ENCODE data around the gene DAGLB.
"Not testable (repeated sequence)": the region's sequence is repeated elsewhere in the genome, so short reads cannot be mapped to it uniquely, and the experiment has no call there.

DAGLB gene

GRCh38 chr7:6447581-6448199, at the start of gene DAGLB:
TSS of gene DAGLB (minus strand) at chr7:6447954. CDS start at chr7:6447842, 112 bp downstream.
- peak; percentile 92 to 95 for DNase-seq (ENCODE audit: low read depth in 2 of 2)

- DNase-seq (ENCODE audit: low read depth in 2 of 2) = no peak
Measured at GRCh38 chr7:6497637-6497905, 49.8 kb upstream of the DAGLB start.

- no peak for DNase-seq (ENCODE audit: low read depth in 2 of 2)
Measured at GRCh38 chr7:6496842-6497636, 49.3 kb upstream of the DAGLB start.

GRCh38 chr7:6495597-6496262, 48.0 kb upstream of the DAGLB start:
- no peak for DNase-seq (ENCODE audit: low read depth in 2 of 2)

- DNase-seq (ENCODE audit: low read depth in 2 of 2) = no peak
Measured at GRCh38 chr7:6494365-6494764, 46.6 kb upstream of the DAGLB start.

- no peak for DNase-seq (ENCODE audit: low read depth in 2 of 2)
Measured at GRCh38 chr7:6491194-6491593, 43.4 kb upstream of the DAGLB start.

GRCh38 chr7:6489612-6490011, 41.9 kb upstream of the DAGLB start:
- DNase-seq (ENCODE audit: low read depth in 2 of 2) = no peak

- DNase-seq (ENCODE audit: low read depth in 2 of 2) = no peak
Measured at GRCh38 chr7:6487184-6487545, 39.4 kb upstream of the DAGLB start.

GRCh38 chr7:6486438-6487183, 38.9 kb upstream of the DAGLB start:
- no peak for DNase-seq (ENCODE audit: low read depth in 2 of 2)

- DNase-seq (ENCODE audit: low read depth in 2 of 2) = no peak
Measured at GRCh38 chr7:6482743-6483119, 35.0 kb upstream of the DAGLB start.

- DNase-seq (ENCODE audit: low read depth in 2 of 2) = no peak
Measured at GRCh38 chr7:6482307-6482706, 34.6 kb upstream of the DAGLB start.

- no peak for DNase-seq (ENCODE audit: low read depth in 2 of 2)
Measured at GRCh38 chr7:6481445-6481844, 33.7 kb upstream of the DAGLB start.

- no peak for DNase-seq (ENCODE audit: low read depth in 2 of 2)
Measured at GRCh38 chr7:6480323-6480660, 32.5 kb upstream of the DAGLB start.

GRCh38 chr7:6479067-6479466, 31.3 kb upstream of the DAGLB start:
- no peak for DNase-seq (ENCODE audit: low read depth in 2 of 2)

GRCh38 chr7:6478186-6478585, 30.4 kb upstream of the DAGLB start:
- no peak for DNase-seq (ENCODE audit: low read depth in 2 of 2)

- DNase-seq (ENCODE audit: low read depth in 2 of 2) = no peak
Measured at GRCh38 chr7:6477318-6477660, 29.5 kb upstream of the DAGLB start.

GRCh38 chr7:6476596-6477317, 29.0 kb upstream of the DAGLB start:
- DNase-seq (ENCODE audit: low read depth in 2 of 2) = no peak

GRCh38 chr7:6475433-6476186, 27.9 kb upstream of the DAGLB start:
- DNase-seq (ENCODE audit: low read depth in 2 of 2) = no peak

- no peak for DNase-seq (ENCODE audit: low read depth in 2 of 2)
Measured at GRCh38 chr7:6465862-6466261, 18.1 kb upstream of the DAGLB start.

GRCh38 chr7:6463609-6464008, 15.9 kb upstream of the DAGLB start:
- not testable (repeated sequence) for DNase-seq (ENCODE audit: low read depth in 2 of 2)

- no peak for DNase-seq (ENCODE audit: low read depth in 2 of 2)
Measured at GRCh38 chr7:6461946-6462550, 14.3 kb upstream of the DAGLB start.

Data from stimulated activated CD8-positive, alpha-beta memory T cell treated with anti-CD3 and anti-CD28 coated beads, Interleukin-7, amount 100 ng/mL, for 1 hour (primary cell).